Osteoblast (primary cell): ENCODE measurements around the gene TMC2. TPM values are rescaled to one million over a fixed set of nuclear protein-coding genes. Genes with fewer than 3 reads are reported as not detected.

Experiments used
- DNase-seq: peaks from one replicate; pipeline ENCODE4 v3.0.0; 2011; ENCODE audit warnings: low spot score, mixed read lengths; ENCODE audit not compliant: insufficient read length; ENCODE audit errors: missing footprints
- H2AFZ ChIP-seq: 2 replicates; pipeline ENCODE4 v1.6.0; 2011; ENCODE audit warnings: mild to moderate bottlenecking, low read length
- H3K27ac ChIP-seq: 2 replicates; pipeline ENCODE4 v1.5.1; 2011; ENCODE audit warnings: mild to moderate bottlenecking, low read depth, low read length, moderate library complexity
- H3K27me3 ChIP-seq: 2 replicates; pipeline ENCODE4 v1.6.0; 2012; ENCODE audit warnings: mild to moderate bottlenecking, control low read depth, inconsistent platforms, low read length, moderate library complexity; ENCODE audit not compliant: insufficient read depth
- H3K36me3 ChIP-seq: 2 replicates; pipeline ENCODE4 v1.5.1; 2011; ENCODE audit warnings: mild to moderate bottlenecking, low read length, control low read depth, moderate library complexity; ENCODE audit not compliant: insufficient read depth
- H3K4me1 ChIP-seq: 2 replicates; pipeline ENCODE4 v1.5.1; 2011; ENCODE audit warnings: mild to moderate bottlenecking, low read length, control low read depth, moderate library complexity; ENCODE audit not compliant: insufficient read depth
- H3K4me2 ChIP-seq: 2 replicates; pipeline ENCODE4 v1.6.0; 2011; ENCODE audit warnings: mild to moderate bottlenecking, low read length; ENCODE audit not compliant: insufficient read depth
- H3K4me3 ChIP-seq: fragments of 200-600 bp; sonication (generic); 3 replicates; pipeline ENCODE4 v1.5.1; 2012; ENCODE audit warnings: mild to moderate bottlenecking, low read length, inconsistent platforms; ENCODE audit not compliant: insufficient read depth
- H3K79me2 ChIP-seq: 2 replicates; pipeline ENCODE4 v1.6.0; 2012; ENCODE audit warnings: mild to moderate bottlenecking, low read length, control low read depth, inconsistent platforms; ENCODE audit not compliant: insufficient read depth
- H3K9me3 ChIP-seq: 2 replicates; pipeline ENCODE4 v1.5.1; 2011; ENCODE audit warnings: low read depth, low read length, control low read depth
- H4K20me1 ChIP-seq: 2 replicates; pipeline ENCODE4 v1.6.0; 2012; ENCODE audit warnings: mild to moderate bottlenecking, low read length, control low read depth; ENCODE audit not compliant: insufficient read depth
- CTCF ChIP-seq: IDR thresholded peaks from 2 replicates; pipeline ENCODE4 v1.5.1; 2011; ENCODE audit warnings: mild to moderate bottlenecking, low read depth, low read length, moderate library complexity; ENCODE audit errors: extremely low read depth
- total RNA-seq: library from RNA; depleted of rRNA; stranded (reverse); fragments of >200 nt; gene quantifications from 2 replicates; pipeline ENCODE4 v1.2.3, GENCODE V29; 2012

Gene TMC2
- total RNA-seq, 1 donor: not detected

GRCh38 chr20:2538356-2538755 lies 2.0 kb downstream of the TMC2 start:
- TF ChIP-seq CTCF: no peak
- Histone ChIP-seq H3K36me3 (no peaks in the 10 kb centered on the region), H3K27ac (no peak overlapping the region), H3K4me1 (no peaks in the 10 kb centered on the region), H3K9me3 (no peaks in the 10 kb centered on the region), H4K20me1 (no peaks in the 10 kb centered on the region), H2AFZ (no peak overlapping the region), H3K4me3 (no peak overlapping the region), H3K79me2 (no peaks in the 10 kb centered on the region), H3K4me2 (no peak overlapping the region), H3K27me3 (peaks cover 39% of the 10 kb centered on the region)
- DNase-seq: no peak

- H3K27me3 ChIP-seq: peaks cover 33% of the 10 kb centered on the region
- H4K20me1 ChIP-seq: no peaks in the 10 kb centered on the region
- H3K4me1 ChIP-seq: no peaks in the 10 kb centered on the region
- no peaks in the 10 kb centered on the region for H3K79me2 ChIP-seq
- no peak for TF ChIP-seq CTCF
- DNase-seq: no peak
- H3K36me3 ChIP-seq: no peaks in the 10 kb centered on the region
- no peak overlapping the region for H3K4me2 ChIP-seq
- no peak overlapping the region for H3K27ac ChIP-seq
- H3K4me3 ChIP-seq: no peak overlapping the region
- H2AFZ ChIP-seq: no peak overlapping the region
- no peaks in the 10 kb centered on the region for H3K9me3 ChIP-seq
Measured at GRCh38 chr20:2538931-2539720, 2.8 kb downstream of the TMC2 start.

- H2AFZ ChIP-seq: no peak overlapping the region
- TF ChIP-seq CTCF: no peak
- H3K36me3 ChIP-seq: no peaks in the 10 kb centered on the region
- no peaks in the 10 kb centered on the region for H3K9me3 ChIP-seq
- no peak for DNase-seq
- H3K27ac ChIP-seq: no peak overlapping the region
- no peak overlapping the region for H3K4me3 ChIP-seq
- H3K27me3 ChIP-seq: peaks cover 28% of the 10 kb centered on the region
- no peaks in the 10 kb centered on the region for H3K4me1 ChIP-seq
- H4K20me1 ChIP-seq: no peaks in the 10 kb centered on the region
- no peak overlapping the region for H3K4me2 ChIP-seq
- no peaks in the 10 kb centered on the region for H3K79me2 ChIP-seq
Measured at GRCh38 chr20:2541940-2542339, 5.6 kb downstream of the TMC2 start.

GRCh38 chr20:2542361-2542760 lies 6.0 kb downstream of the TMC2 start:
- no peaks in the 10 kb centered on the region for H3K79me2 ChIP-seq
- H3K36me3 ChIP-seq: no peaks in the 10 kb centered on the region
- H3K9me3 ChIP-seq: no peaks in the 10 kb centered on the region
- H3K27me3 ChIP-seq: peaks cover 29% of the 10 kb centered on the region
- H3K27ac ChIP-seq: no peak overlapping the region
- no peaks in the 10 kb centered on the region for H3K4me1 ChIP-seq
- DNase-seq: no peak
- no peaks in the 10 kb centered on the region for H4K20me1 ChIP-seq
- TF ChIP-seq CTCF: no peak
- H3K4me2 ChIP-seq: no peak overlapping the region
- H2AFZ ChIP-seq: no peak overlapping the region
- no peak overlapping the region for H3K4me3 ChIP-seq
